Endothelial cell of coronary artery (primary cell): Measurements from ENCODE around the gene OR5B12. TPM values are rescaled to one million over a fixed set of nuclear protein-coding genes. Genes with fewer than 3 reads are reported as not detected.

Source experiments
- total RNA-seq: library from RNA; depleted of rRNA; stranded (reverse); fragments of >200 nt; gene quantifications from 2 replicates; pipeline ENCODE4 v1.2.3, GENCODE V29; 2014

Gene OR5B12
- not detected in 2 replicates for total RNA-seq

DNA sequence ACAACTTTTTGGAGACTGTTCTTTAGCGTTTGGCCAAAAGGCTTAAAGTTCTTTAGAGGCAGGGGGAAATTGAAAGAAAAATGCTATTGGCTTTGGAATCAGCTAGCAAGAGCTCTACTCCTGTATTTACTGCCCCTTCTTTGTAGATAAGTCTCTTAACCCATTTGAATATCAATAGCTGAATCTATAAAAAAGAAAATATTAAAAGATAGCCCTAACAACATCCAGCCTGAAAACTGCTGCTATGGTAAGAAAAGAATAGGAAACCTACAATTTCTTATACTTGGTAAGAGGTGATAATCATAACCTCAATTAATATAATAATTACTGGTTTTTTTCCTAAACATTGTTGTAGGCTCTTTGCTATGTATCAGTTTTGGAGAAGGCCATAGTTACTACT is at the start of gene OR5B12:
OR5B12 (minus strand) TSS at position 101 of the 400 bp plus-strand sequence. CDS start 2,085 bp downstream, outside the sequence.

GRCh38 chr11:58428021-58428420 is 14.0 kb downstream of the OR5B12 start, which contains the start of gene OR5B2:
Gene OR5B2 (minus strand): TSS chr11:58428121. CDS start chr11:58423261, 4,860 bp downstream.

DNA sequence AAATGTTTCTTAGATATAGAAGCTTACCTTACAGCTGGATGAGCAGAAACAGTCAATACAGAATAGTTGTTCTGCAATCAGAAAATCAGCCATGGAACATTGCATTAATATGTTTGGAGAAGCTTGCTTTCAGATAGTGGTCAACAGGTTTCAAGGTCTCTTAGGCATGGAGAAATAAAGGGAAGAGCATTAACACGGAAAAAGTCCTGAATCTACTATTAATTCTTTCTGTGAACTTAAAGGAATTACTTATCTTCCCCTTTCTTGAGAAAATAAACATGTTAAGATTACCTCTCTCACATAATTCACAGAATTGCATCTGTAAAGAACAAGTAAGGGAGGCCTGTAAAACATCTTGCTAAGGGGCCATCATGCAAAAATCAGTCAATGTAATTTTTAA is 35.3 kb downstream of the OR5B12 start, which contains the start of gene OR5B3:
OR5B3 (minus strand) TSS at position 101 of the 400 bp plus-strand sequence. CDS start 3,465 bp downstream, outside the sequence.

Other genes with a start within 250 kb of the OR5B12 start
- not detected in 2 replicates for gene OR1S2, start 238.1 kb downstream of the OR5B12 start, total RNA-seq
- not detected in 2 replicates for gene OR1S1, start 229.5 kb downstream of the OR5B12 start, total RNA-seq
- gene OR10Q1, start 213.3 kb downstream of the OR5B12 start, total RNA-seq: not detected in 2 replicates
- not detected in 2 replicates for gene OR10W1, start 174.0 kb downstream of the OR5B12 start, total RNA-seq
- gene OR5B17, start 83.2 kb downstream of the OR5B12 start, total RNA-seq: not detected in 2 replicates
- gene OR5B3, start 35.4 kb downstream of the OR5B12 start, total RNA-seq: not detected in 2 replicates
- gene OR5B2, start 14.1 kb downstream of the OR5B12 start, total RNA-seq: not detected in 2 replicates
- gene OR5B21, start 65.9 kb upstream of the OR5B12 start, total RNA-seq: not detected in 2 replicates
- 6.9 and 9.7 TPM in 2 replicates for gene LPXN, start 133.6 kb upstream of the OR5B12 start, total RNA-seq
- gene ZFP91, start 136.8 kb upstream of the OR5B12 start, total RNA-seq: 39.6 and 40.9 TPM in 2 replicates
- 1.5 and 1.9 TPM in 2 replicates for gene CNTF, start 180.4 kb upstream of the OR5B12 start, total RNA-seq